ENCODE measurements around the gene IL17B. TPM values are rescaled to one million over a fixed set of nuclear protein-coding genes. Genes with fewer than 3 reads are reported as not detected.

The IL17B gene
- total RNA-seq, 2 experiments from 2014 or later = not detected

DNA sequence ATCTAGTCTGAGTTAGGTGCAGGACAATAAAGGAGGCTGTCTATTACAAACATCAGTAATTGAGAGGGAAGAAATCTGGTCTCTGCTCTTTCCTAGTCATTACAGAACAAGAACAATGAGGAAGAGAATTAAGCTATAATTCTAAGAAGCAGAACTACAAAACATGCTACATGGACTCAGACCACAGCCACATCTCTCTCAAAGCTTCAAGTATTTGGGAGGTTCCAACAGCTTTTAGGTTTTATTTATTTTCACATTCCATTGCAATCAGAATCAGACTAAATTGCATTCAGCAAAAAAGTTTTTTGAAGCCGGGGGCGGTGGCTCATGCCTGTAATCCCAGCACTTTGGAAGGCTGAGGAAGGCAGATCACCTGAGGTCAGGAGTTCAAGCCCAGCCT is 34.9 kb downstream of the IL17B start:
- intact Hi-C loops (cut with micrococcal nuclease; ENCODE audit: unreplicated experiment) = loop anchor here (2.0 to 10.0 kb wide), 2 partner anchors 509 to 657 kb away; partner anchors contain the start of genes HMGXB3 and TIGD6
- H4K20me1 ChIP-seq (ENCODE audit: insufficient read depth, low read length) = peaks cover 6% of the 10 kb centered on the region; the same call in 1 of the 2 replicates
- peak overlapping the region; percentile 88 for H3K4me3 ChIP-seq (ENCODE audit: low read depth, low read length, poor library complexity, severe bottlenecking)
- no peak overlapping the region for H3K27ac ChIP-seq (ENCODE audit: low read depth, low read length, poor library complexity, severe bottlenecking)
- H3K36me3 ChIP-seq (ENCODE audit: insufficient read depth, low read length) = peaks cover 27% of the 10 kb centered on the region
- peak overlapping the region; percentile 74; the same call in 1 of the 2 replicates for H2AFZ ChIP-seq (ENCODE audit: low read length)
- peaks cover 35% of the 10 kb centered on the region for H3K79me2 ChIP-seq (ENCODE audit: insufficient read depth, low read depth, low read length)
- no peak for TF ChIP-seq EZH2phosphoT487 (IDR thresholded peaks at IDR 0.05; ENCODE audit: borderline replicate concordance, low read depth, low read length)
- TF ChIP-seq, protein P1, sequence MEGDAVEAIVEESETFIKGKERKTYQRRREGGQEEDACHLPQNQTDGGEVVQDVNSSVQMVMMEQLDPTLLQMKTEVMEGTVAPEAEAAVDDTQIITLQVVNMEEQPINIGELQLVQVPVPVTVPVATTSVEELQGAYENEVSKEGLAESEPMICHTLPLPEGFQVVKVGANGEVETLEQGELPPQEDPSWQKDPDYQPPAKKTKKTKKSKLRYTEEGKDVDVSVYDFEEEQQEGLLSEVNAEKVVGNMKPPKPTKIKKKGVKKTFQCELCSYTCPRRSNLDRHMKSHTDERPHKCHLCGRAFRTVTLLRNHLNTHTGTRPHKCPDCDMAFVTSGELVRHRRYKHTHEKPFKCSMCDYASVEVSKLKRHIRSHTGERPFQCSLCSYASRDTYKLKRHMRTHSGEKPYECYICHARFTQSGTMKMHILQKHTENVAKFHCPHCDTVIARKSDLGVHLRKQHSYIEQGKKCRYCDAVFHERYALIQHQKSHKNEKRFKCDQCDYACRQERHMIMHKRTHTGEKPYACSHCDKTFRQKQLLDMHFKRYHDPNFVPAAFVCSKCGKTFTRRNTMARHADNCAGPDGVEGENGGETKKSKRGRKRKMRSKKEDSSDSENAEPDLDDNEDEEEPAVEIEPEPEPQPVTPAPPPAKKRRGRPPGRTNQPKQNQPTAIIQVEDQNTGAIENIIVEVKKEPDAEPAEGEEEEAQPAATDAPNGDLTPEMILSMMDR (conservative IDR thresholded peaks at IDR 0.05; ENCODE audit: low read length) = no peak
- no peak for DNase-seq (ENCODE audit: low spot score)
- CTCF ChIA-PET (ENCODE audit: unreplicated experiment) = no interaction called here
- peak overlapping the region; percentile 97 for H3K4me2 ChIP-seq (ENCODE audit: low read length)
- peaks cover 29% of the 10 kb centered on the region for H3K4me1 ChIP-seq (ENCODE audit: insufficient read depth, low read length, poor library complexity, severe bottlenecking)
- no TSS peak for BruUV-seq (replicated peaks)
- no peaks in the 10 kb centered on the region for H3K9me3 ChIP-seq (ENCODE audit: low read length)
- no peaks in the 10 kb centered on the region for H3K9me2 ChIP-seq (ENCODE audit: insufficient read depth, low read length)
- POLR2A ChIA-PET = interaction anchor here (1.2 to 11.2 kb wide), 7 partner anchors 8 to 207 kb away, joined by 3 to 183 read pairs (median 8); partner anchors contain the start of genes CSNK1A1 and PCYOX1L

- ChIA-PET CTCF (ENCODE audit: unreplicated experiment) (no interaction called here), POLR2A (interaction anchor here (0.8 to 11.2 kb wide), 3 partner anchors 16 to 210 kb away, joined by 3 to 183 read pairs (median 3); partner anchors contain the start of gene PCYOX1L)
Observed at GRCh38 chr5:149341876-149342275, 37.2 kb downstream of the IL17B start.

More at GRCh38 chr5:149341876-149342275, 37.2 kb downstream of the IL17B start:
- Histone ChIP-seq H3K4me1 (ENCODE audit: insufficient read depth, low read length, poor library complexity, severe bottlenecking) (peaks cover 10% of the 10 kb centered on the region), H3K4me3 (ENCODE audit: low read depth, low read length, poor library complexity, severe bottlenecking) (no peak overlapping the region), H3K4me2 (ENCODE audit: low read length) (no peak overlapping the region), H4K20me1 (ENCODE audit: insufficient read depth, low read length) (no peaks in the 10 kb centered on the region; the same call in 1 of the 2 replicates), H2AFZ (ENCODE audit: low read length) (no peak overlapping the region), H3K9me2 (ENCODE audit: insufficient read depth, low read length) (no peaks in the 10 kb centered on the region), H3K27ac (ENCODE audit: low read depth, low read length, poor library complexity, severe bottlenecking) (no peak overlapping the region), H3K79me2 (ENCODE audit: insufficient read depth, low read depth, low read length) (peaks cover 14% of the 10 kb centered on the region), H3K36me3 (ENCODE audit: insufficient read depth, low read length) (0 out of 2 replicates have a peak, but pooled peaks cover 4% of the 10 kb centered on the region), H3K9me3 (ENCODE audit: low read length) (no peaks in the 10 kb centered on the region)
- no TSS peak for BruUV-seq (replicated peaks)
- intact Hi-C loops (cut with micrococcal nuclease; ENCODE audit: unreplicated experiment) = loop anchor here (10.0 kb wide), 1 partner anchor 507 kb away; no protein-coding TSS in a partner anchor
- TF ChIP-seq, protein P1 (conservative IDR thresholded peaks at IDR 0.05; ENCODE audit: low read length) = no peak
- no peak for TF ChIP-seq EZH2phosphoT487 (IDR thresholded peaks at IDR 0.05; ENCODE audit: borderline replicate concordance, low read depth, low read length)
- no peak for DNase-seq (ENCODE audit: low spot score)

Measured in OCI-LY7 (cell line).